GM19023 (cell line): ENCODE measurements around the gene GDPD5.
"Not testable (repeated sequence)": the region's sequence is repeated elsewhere in the genome, so short reads cannot be mapped to it uniquely, and the experiment has no call there.

ENCODE experiments used
- ATAC-seq: cut with Tn5 transposase; IDR thresholded peaks from one replicate; pipeline ENCODE4 v1.9.1; 2021; ENCODE audit warnings: mild to moderate bottlenecking, moderate library complexity; ENCODE audit not compliant: unreplicated experiment

GDPD5 gene

DNA sequence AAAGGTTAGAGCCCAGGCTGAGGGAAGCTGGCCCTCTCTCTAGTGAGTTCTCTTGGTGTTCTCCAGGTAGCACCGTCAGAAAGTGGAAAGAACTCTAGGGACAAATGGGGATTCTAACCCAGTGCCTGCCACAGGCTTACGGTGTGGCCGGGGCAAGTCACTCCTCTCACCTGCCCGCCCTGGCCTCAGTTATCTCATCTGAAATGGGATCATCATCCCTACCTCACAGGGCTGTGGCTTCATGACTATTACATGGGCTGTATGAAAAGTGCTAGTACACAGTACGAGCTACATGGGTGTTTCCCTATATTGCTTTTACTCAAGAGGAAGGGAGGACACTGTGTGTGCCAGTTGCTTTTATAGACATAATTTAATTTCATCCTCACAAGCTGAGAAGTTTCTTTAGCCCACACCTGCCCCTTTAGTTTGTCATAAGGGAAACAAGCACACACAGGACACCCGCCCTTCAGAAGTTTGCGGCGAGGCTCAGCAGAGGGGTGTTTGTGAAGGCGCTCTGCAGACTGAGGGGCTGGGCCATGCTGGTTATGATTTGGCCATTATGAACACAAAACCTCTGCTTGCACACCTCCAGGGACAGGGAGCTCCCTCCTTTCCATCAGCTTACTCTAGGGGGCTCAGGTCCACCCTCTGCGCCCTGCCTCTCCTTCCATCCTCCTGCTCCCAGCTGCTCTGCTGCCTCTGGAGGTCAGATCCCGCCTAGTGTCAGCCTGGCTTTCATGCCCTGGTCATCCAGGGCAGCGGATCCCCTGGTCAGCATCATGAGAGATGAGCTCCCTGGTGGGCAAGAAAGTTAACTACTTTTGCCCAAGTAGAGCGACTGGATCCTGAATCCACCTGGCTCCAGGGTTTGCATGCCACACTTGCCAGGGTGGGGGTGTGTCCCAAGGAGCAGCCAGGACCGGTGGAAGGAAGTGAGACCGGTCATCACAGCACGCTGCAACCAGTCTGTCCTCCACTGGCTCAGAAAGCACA, 93.9 kb downstream of the GDPD5 start:
- ATAC-seq = no peak

DNA sequence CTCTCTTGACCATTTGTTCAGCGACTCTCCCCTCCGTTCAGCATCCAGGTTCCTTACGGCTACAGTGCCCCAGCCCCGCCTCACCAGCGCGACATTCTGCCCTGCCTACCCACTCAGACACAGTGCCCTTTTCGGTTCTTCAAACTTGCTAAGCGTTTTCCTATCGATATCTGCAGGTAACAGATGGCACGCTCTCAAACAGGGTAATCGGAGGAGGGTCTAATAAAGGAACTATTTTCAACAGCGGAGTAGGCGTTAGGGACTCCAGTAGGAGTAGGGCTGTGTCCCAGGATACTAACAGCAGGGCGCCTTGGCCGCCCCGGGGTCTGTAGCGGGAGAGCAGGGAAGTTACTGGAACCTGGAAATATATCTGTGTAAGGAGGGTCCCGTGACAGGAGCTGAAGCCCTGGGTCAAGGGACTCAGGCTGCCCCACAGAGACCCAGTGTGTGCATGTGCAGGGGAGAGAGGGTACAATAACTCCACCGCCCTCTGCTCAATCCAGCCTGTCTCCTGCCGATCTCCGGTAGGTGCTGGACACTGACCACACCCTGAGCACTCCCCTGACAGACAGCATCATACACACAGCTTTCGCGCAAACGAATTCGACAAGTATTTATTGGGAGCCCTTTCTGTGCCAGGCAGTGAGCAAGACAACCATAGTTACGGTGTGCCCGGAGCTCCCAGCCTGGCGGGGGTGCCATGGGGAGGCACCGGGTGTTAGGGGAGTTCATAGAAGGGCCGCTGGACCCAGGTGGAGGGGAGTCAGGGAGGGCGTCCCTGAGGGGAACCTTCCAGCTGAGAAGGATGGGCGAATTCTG, 94.8 kb downstream of the GDPD5 start:
- no peak for ATAC-seq

DNA sequence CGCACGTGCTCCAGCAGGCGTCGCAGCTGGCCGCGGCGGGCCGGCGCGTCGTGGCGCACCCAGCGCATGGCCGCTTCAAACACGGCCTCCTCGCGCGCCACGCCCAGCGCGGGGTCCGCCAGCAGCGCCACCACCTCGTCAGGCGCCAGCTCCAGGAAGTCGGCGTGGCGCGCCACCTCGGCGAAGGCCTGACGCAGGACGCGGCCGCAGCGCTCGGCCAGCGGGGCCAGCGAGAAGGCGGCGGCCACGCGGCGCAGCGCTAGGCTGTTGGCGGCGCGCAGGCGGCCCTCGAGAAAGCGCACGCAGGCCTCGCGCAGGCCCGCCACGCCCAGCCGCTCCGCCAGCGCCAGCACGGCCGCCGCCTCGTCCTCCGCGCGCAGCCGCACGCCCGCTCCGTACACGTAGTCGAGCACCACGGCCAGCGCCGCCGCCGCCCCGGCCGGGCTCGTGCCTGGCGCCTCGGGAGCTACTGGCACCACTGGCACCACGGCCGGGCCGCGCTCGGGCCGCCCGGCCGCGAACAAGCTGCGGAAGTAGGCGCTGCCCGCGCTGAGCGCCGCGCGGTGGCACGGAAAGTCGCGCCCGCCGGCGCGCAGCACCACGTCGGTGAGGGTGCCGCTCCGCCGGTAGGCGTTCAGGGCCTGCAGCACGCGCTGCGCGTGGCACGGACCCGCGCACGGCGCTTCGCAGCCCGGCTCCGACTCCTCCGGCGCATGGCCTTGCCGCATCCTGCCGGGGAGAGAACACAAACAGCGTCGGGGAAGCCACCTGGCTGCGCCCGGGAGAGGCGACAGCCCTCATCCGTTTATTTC, 95.6 kb downstream of the GDPD5 start:
- ATAC-seq = peak; percentile 23

DNA sequence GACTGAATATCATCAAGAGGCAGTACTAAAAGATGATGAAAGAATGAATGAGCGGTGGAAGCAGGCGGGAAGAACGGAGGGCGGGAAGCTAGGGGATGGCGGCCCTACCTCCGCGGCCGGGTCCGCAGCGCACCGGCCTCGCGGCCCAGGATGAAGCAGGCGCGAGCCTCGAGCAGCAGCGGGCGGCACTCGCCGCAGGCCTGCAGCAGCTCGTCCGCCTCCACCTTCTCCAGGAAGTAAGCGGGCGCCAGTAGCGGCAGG, 96.2 kb downstream of the GDPD5 start:
- no peak for ATAC-seq

DNA sequence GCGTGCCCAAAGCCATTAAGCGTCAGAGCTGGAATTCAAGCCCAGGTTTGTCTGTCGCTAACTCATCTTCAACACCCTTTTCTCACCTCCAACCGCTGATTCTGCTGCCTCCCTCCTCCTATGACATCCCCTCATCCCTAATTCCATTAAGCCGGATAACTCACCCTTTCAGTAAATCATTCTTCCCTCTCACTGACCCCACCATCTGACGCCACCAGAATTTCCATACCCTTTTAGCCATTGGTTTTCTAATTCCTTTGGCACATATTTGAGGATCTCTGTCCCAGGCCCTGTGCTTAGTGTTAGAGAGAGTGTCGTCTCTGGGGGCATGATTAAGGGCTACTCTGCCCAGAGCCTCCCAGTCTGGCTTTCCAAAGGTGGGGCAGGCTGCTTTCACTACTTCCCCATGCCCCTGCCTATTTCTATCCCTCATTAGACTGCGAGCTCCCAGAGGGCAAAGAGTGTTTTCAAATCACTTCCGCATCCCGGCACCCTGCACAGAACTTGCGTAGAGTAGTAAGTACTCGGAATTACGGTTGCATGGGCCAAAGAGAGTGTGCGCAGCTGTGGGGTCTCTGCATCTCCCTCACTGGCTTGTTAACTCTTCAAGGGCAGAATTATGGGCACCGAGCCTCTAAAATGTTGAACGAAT, 96.6 kb downstream of the GDPD5 start:
- ATAC-seq = no peak

DNA sequence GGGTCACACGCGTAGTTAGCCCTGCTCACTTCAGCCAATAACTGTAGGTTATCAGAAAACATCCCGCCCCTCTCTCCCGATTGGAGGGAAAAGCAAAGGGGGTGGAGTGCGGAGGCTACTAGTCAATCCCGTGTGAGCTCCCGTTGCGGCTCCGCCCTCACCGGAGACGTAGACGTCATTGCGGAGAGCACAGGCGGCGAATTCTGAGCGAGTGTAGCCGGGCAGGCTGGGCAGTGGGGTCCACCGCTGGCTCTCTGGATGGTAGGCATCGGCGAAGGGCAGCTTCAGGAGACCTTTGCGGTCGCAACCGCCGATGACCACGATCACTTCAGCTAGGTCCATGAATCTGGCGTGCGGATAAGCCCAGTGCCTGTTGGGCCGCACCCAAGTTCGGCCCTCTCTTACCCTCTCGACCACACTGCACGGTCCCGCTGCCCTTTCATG, 97.4 kb downstream of the GDPD5 start:
- ATAC-seq = peak; percentile 53

DNA sequence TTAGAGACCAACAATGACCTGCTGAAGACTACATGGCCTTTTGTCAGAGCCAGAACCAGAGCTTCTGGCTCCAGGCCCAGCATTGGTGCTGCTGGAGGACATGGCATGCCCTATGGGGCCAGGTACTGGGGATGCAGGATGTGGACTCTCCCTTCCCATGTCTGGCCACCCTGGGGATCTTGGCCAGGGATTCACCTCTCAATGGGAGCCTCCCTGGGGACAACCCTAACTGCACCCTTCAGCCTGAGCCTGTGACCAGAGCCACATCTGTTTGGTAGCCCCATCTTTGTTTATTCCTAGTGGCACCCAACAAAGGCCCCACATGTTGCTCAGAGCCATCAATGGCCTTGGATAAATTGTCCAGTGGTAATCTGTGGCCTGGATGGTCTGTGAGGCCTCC, 98.6 kb downstream of the GDPD5 start:
- ATAC-seq = no peak

DNA sequence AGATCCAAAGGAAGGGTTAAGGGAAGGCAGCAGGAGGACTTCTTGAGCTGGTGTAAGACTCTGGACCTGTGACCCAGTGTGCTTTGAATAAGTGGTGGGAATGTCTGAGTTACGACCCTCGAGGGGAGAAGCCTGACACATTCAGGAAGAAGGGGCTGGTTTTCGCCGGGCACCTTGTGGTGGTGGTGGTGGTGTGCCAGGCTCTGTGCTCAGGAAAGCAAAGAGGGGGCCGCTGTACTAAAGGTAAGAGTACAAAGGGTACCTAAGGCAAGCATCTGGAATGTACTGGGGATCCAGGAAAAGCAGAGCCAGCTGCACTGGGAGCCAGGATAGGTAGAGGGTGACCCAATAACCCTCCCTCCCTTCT, 99.0 kb downstream of the GDPD5 start:
- ATAC-seq = no peak

DNA sequence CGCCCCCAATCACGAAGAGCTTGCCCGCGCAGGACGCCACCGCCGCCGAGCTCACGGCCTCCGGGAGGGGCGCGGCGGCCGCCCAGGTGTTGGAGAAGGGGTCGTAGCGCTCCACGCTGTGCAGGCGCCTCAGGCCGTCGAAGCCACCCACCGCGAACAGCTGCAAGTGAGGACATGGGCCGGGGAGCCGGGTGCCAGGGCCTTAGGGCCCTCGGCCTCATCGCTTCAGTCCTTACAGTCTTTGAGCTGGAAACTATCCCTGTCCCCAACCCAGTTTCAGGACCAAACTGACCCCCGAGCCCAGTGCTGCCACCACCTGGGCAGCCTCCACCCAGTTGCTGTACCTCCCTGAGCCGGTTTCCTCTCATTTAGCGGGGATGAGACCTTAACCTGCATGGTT, 100.3 kb downstream of the GDPD5 start:
- no peak for ATAC-seq

DNA sequence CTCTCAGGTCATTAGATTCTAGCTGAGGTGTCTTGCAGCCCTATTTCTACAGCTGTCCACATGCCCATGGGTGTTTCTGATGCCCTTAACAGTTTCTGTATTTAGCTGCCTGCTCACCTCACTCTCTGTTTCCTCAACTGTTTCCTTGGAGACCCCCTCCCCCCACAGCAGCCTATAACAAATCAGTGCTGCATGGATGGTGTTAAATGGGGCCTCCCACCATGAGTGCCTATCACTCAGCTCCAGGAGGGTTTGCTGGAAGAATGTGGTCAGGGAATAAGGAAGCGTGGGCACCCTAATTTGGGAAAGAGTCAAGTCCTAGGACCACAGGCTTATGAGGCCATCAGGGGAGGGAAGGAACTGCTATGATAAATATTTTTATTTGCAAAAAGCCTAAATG, 101.3 kb downstream of the GDPD5 start:
- no peak for ATAC-seq

DNA sequence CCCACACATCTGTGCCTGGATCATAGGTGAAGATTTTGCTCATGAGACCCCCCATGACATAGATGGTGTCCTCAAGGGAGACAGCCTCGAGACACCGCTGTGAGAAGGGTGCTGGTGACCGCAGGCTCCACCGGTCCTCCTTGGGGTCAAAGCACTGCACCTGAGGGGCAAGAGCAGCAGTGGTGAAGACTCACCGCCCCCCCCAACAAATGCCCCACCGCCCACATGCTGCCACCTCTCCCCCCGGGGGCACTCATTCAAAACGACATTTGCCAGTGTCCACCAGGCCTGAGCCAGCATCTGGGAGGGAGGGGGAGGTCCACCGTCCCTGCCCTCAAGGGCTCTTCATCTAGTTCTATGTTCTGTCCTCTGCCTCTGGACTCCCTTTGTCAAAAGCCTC, 102.0 kb downstream of the GDPD5 start:
- no peak for ATAC-seq

DNA sequence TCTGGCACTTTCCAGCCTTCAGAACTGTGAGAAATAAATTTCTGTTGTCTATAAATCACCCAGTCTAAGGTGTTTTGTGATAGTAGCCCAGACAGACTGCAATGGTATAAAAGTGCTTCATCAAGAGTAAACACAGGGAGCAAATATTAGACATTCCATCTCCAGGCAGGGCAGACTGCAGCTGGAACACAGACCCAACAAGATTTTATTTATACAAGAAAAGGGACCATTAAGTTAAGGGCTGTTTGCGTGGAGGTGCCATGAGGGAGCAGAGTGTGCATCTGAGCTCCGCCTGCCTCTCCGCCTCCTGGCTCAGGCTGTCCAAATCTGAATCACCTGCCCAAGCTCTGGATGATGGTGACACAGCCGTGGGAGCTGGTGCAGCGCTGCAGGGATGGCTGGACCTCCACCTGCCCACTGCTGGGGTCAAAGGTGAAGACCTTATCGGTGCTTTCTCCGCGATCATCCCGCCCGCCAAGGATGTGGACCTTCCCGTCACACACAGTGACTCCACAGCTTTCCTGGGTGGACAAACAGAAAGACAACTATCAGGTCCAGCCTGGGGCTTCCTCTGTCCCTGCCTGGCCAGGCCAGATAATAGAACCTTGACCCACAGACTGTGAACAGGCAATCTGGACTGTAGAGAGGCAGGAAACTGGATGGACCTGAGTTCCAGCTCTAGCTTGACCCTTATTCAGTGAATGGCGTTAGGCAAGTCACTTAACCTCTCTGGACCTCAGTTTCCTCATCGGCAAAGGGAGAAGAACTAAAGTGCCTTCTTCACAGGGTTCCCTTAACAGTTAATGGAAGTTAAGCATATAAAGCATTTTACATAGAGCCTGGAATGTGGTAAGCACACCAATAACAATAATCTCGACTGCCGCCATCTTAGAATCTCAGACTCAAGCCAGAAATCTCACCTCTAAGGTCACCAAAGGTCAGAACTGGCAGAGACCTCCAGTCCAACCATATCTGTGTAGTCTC, 103.2 kb downstream of the GDPD5 start:
- no peak for ATAC-seq

DNA sequence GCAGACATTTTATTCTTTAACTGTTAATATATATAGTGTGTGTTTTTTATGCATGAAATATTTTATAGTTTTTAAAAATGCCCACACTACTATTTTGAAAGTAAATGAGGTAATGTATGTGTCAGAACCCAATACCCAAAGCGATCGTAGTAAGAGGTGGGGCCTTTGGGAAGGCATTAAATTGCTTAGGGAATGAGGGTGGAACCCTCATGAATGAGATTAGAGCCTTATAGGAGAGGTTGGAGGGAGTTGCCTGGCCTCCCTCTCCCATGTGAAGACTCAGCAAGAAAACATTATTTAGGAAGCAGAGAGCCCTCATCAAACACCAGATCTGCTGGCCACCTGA, 103.9 kb downstream of the GDPD5 start:
- no peak for ATAC-seq

DNA sequence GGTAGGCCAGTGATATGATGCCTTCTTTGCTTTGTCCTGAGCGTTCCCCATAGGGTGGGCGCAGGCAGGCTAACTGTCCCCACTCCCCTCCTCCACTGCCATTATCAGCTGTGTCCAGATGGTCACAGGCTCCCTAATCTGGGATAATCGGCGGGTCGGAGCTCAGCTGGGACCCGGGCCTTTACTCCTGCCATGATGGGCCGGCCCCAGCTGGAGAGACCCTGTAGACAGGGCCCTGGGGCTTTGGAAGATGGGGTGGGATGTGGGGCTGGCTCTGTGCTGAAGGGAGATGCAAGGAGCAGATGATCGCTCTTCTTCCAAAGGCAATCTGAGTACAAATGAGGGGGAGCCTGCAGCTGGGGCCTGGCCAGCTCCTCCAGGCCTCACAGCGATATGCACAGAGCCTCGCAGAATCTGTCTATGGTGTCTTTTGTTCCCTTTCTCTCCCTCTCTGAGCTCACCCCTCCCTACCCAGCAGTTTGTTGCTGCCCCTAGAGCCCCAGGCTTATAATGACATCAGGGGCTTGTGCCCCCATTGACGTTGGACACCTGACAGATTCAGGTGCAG, 104.6 kb downstream of the GDPD5 start:
- ATAC-seq = no peak

DNA sequence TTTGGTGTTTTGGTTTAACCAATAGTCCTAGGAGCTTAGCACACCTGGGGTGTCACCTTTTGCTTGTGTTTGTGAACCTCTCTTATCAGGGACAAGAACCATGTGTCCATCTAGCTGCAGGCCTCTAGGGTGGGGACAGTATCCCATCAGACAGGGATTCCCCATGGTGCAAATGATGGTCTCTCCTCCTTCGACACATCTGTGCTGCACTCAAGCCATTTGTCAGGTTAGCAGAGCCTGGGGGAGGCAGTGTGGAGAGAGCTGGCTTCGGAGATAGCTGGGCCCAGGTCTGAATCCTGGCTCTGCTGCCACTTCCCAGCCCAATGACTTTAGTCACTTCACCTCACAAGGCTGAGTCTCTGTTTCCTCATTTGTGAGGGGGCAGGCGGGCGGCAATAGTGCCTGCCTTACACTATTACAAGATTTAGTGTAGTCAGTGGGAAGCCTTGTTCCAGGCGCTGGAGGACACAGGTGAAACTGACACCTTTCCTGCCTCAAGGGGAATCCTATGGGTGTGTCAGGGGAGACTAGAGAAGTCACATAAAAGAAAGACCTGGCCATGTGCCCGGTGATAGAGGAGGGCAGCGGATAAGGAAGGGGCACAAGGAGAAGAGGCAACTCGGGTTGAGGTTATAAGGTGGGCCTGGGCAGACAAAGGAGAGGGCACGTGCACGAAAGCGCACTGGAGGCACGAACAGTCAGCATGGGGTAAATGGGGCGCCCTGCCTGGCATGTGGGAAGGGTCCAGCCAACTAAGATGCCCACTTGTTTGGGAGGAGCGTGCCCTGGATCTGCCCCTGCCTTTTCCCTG, 105.3 kb downstream of the GDPD5 start:
- no peak for ATAC-seq

DNA sequence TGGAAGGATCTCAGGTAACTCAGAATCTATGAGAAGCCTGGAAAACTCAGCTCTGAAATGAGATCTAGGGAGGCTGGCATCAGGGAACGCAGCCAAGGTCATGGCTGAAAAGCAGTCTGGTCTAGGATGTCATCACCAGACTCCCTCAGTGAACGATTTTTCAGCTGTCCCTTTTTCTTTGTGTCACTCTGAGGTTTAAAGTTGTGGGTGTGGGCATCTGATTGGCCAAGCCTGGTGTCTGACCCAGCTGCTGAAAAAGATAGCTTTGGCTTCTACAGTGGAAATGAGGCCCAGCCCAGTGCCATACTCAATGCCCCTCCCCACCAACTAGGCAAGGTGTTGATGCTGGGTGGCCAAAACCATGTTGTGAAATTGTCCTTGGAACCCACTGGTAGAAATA, 111.9 kb downstream of the GDPD5 start:
- no peak for ATAC-seq

DNA sequence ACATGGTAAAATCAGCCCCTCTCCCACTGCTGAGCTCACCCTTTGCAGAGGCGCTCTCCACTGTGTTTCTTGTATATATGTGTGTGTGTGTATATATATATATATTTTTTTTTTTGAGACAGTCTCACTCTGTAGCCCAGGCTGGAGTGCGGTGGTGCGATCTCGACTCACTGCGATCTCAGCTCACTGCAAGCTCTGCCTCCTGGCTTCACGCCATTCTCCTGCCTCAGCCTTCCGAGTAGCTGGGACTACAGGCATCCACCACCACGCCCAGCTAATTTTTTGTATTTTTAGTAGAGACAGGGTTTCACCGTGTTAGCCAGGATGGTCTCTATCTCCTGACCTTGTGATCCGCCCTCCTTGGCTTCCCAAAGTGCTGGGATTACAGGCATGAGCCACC, 112.6 kb downstream of the GDPD5 start:
- not testable (repeated sequence) for ATAC-seq

DNA sequence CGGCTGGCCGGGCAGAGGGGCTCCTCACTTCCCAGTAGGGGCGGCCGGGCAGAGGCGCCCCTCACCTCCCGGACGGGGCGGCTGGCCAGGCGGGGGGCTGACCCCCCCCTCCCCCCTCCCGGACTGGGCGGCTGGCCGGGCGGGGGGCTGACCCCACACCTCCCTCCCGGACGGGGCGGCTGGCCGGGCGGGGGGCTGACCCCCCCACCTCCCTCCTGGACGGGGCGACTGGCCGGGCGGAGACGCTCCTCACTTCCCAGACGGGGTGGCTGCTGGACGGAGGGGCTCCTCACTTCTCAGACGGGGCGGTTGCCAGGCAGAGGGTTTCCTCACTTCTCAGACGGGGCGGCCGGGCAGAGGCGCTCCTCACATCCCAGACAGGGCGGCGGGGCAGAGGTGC, 115.8 kb downstream of the GDPD5 start:
- not testable (repeated sequence) for ATAC-seq

DNA sequence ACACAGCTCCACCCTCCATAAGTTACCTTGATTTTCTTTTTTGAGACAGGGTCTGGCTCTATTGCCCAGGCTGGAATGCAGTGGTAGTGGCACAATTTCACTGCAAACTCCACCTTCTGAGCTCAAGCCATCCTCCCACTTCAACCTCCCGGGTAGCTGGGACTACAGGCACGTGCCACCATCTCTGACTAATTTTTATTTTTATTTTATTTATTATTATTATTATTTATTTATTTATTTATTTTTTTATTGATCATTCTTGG, 116.9 kb downstream of the GDPD5 start:
- ATAC-seq = no peak
